Measurements from ENCODE around the gene ZNF223.

ZNF223 gene

DNA sequence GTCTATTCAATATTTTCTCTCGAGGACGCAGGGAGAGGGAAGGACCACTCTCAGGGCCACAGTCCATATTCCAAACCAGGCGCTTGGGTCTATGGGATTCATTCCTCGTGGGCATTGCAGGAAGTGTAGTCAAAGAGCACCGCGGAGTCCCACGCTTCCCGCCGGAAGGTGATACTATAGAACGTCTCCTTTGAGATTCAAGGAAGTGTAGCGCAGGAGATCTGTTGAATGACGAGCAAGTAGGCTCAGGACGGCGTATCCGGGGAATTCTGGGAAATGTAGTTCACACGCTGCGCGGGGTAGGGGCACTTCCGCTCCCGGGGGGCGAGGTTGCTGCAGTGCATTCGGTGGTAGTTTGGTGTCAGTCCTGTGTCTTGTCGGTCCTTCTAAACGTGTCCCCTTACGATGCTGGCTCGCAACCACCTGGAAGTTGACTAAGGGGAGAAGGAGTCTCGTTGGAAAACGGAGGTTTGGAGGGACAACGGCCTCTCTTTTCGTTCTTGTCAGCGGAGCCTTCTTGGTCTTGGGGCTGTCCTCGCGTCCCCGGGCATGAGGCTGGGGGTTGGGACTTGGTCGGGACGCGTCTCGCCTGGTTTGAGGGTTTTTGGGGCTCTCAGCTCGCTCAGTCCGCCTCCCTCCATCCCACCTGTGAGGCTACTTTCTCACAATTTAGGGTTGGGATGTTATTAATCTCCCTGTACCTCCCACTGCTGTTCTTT lies 20.1 kb downstream of the ZNF223 start, which contains the start of gene ZNF284:
TSS of gene ZNF284 (plus strand) at position 336 of the 719 bp plus-strand sequence. CDS start 4,231 bp downstream, outside the sequence.
- DNase-seq: peak; percentile 95

DNA sequence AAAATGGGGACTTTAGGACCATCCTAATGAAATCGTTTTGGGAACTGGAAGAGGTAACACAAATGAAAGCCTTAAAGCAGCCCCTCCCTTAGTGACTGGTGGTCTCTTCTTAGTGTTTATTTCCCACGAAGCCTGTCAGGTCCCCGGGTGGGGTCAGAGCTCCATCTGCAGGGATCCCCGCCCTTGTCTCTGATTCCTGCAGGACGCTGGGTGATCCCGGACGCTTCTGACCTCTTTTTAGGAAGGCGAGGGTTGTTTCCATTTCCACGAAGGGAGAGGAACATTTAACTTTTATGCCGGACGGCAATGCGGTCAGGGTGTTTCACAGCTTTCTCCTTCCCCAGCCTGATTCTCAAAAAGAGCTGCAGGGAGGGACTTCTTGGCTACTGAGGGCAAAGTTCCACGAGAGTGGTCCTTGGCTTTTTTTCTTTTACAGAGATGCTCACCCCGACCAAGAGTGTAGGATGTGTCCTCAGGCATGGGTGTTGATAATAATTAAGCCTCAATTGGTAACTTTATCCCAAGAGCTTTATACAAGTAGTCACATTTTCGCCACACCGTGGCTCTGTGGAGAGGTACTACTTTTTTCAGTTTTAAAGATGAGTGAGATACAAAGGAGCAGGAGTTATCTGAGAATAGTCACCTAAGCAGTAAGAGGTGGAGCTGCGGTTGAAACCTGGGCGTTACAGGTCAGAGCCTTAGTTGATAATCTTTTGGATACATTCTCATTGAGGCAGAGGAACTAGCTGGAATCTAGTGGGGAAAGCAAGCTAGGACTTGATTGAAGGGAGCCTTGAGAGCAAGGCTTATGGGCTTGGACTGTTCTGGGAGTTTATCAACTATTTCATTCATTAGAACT lies 20.9 kb downstream of the ZNF223 start:
- DNase-seq: peak; percentile 4

DNA sequence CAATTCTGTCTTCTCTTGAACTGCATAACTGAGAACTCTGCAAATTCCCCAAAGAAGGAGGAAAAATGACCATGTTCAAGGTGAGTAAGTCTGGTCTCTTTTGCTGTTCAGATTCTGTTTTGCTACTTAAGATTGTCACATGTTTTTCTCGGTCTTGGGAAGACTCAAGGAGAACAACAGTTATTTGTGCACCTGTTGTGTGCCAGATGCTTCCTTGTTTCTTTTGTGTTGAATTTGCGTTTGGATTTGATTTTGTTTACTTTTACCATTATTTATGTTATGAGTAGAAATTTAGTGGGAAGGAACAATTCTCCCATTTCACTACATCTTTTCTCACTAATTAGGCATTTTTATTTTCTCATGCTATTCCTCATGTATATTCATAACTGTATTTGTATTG lies 24.5 kb downstream of the ZNF223 start:
- DNase-seq: no peak

DNA sequence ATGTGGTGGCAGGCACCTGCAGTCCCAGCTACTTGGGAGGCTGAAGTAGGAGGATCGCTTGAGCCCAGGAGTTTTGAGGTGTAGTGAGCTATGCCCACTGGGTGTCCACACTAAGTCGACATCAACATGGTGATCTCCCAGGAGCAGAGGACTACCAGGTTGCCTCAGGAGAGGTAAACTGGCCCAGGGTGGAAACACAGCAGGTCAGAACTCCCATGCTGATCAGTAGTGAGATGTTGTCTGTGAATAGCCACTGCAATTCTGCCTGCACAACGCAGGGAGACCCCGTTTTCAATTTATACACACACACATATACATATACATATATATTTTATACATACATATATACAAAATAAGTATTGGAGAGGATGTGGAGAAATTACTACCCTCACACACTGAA lies 40.3 kb downstream of the ZNF223 start:
- no peak for DNase-seq

DNA sequence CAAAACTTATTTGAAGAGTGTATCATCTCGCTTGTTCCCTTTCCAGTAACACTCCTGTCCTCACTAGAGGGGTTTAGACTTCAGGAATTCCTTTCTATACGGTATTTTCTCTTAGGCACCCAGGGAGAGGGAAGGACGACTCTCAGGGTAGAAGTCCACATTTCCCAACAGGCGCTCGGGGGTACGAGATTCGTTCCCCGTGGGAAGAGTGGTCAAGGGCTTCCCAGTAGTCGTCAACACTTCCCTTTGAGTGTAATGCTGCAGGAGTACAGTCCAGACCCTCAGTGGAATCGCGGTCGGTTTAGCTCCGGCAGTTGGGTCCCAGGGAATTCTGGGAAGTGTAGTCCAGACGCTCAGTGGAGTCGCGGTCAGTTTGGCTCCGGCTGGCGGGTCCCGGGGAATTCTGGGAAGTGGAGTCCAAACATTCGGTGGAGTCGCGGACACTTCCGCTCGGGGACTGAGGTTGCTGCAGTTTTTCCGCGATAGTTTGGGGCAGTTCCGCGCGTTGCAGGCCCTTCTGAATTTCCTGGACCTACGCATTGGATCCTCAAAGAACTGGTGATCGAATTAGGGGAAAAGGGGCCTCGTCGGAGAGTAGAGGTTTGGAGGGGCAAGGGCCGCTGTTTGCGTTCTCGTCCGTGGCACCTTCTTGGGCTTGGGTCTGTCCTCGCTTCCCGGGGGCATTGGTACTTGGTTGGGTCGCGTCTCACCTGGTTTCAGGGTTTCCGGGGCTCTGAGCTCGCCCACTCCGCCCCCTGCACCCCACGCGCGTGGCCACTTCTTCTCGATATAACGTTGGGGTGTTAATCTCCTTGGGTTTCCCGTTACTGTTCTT lies 42.3 kb downstream of the ZNF223 start, which contains the start of gene ZNF224:
TSS of gene ZNF224 (plus strand) at position 431 of the 835 bp plus-strand sequence. CDS start 3,513 bp downstream, outside the sequence.
- peak; percentile 95 for DNase-seq

DNA sequence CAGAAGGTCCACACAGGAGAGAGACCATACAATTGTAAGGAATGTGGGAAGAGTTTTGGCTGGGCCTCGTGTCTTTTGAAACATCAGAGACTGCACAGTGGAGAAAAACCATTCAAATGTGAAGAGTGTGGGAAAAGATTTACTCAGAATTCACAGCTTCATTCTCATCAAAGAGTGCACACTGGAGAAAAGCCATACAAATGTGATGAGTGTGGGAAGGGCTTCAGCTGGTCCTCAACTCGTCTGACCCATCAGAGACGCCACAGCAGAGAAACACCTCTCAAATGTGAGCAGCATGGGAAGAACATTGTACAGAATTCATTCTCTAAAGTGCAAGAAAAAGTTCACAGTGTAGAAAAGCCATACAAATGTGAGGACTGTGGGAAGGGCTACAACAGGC lies 55.9 kb downstream of the ZNF223 start:
- DNase-seq: no peak

DNA sequence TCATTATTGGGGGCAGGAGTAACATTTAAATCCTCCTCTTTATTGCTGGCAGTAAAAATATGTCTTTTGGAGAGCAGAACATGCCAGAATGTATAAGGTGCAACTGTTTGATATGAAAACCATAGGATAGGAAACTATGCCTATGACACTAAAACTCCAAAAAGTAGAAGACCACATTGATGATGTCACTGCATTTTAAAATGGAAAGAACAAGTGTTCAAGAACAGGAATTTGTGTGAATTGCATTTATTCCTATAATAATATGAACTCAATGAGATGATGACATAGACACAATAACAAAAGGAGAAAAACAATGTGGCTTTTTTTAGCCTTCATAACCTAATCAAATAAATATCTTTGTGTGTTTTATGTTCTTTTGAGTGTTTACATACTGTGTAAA lies 57.6 kb downstream of the ZNF223 start:
- no peak for DNase-seq

DNA sequence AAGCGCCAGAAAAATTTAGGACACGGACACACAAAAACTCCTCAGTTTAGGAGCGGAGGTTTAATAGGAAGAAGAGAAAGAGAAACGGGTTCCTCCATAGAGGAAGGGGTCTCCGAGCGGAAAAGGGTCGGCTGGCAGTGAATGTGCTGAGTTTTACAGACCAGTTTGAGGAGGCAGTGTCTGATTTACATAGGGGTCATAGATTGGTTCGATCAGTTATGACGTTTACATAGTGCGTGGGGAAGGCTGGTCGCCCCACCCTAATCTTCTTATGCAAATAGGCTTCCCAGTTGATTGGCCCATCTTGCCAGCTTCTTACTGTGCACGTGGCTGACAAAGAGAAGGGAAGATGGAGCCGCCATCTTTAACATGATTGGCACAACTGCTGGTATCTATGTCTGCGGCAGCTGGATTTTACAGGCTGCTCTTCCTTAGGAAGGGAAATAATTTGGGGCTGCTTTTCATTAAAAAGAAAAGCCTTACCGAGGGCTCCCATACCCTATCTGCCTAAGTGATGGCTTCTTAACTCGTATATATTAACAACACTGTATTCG lies 60.2 kb downstream of the ZNF223 start:
- DNase-seq: peak; percentile 82

DNA sequence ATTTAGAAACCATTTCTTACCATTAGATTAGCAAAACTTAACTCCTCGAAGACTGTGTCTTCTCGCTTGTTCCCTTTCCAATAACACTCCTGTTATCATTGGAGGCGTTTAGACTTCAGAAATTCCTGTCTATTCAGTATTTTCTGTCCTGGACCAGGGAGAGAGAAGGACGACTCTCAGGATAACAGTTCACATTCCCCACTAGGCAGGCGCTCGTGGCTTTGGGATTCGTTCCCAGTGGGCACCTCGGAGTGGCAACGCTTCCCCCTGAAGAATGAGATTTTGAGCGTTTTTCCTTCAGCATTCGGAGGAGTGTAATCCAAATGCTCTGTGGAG lies 60.9 kb downstream of the ZNF223 start:
- DNase-seq: no peak

DNA sequence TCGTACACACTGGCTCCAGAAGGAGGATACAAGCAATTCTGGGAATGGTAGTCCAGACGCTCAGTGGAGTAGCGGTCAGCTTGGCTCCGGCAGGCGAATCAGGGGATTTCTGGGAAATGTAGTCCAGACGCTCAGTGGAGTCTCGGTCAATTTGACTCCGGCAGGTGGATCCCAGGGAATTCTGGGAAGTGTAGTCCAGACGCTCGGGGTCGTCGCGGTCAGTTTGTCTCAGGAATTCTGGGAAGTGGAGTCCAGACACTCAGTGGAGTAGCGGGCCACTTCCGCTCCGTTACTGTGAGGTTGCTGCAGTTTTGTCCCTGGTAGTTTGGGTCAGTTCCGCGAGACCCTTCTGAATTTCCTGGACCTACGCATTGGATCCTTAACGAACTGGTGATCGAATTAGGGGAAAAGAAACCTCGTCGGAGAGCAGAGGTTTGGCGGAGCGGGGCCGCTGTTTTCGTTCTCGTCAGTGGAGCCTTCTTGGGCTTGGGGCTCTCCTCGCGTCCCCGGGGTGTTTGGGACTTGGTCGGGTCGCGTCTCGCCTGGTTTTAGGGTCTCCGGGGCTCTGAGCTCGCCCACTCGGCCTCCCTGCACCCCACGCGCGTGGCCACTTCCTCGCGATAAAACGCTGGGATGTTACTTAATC lies 61.4 kb downstream of the ZNF223 start, which contains the start of gene ZNF225:
TSS of gene ZNF225 (plus strand) at position 262 of the 646 bp plus-strand sequence. CDS start 2,429 bp downstream, outside the sequence.
- peak; percentile 99 for DNase-seq

DNA sequence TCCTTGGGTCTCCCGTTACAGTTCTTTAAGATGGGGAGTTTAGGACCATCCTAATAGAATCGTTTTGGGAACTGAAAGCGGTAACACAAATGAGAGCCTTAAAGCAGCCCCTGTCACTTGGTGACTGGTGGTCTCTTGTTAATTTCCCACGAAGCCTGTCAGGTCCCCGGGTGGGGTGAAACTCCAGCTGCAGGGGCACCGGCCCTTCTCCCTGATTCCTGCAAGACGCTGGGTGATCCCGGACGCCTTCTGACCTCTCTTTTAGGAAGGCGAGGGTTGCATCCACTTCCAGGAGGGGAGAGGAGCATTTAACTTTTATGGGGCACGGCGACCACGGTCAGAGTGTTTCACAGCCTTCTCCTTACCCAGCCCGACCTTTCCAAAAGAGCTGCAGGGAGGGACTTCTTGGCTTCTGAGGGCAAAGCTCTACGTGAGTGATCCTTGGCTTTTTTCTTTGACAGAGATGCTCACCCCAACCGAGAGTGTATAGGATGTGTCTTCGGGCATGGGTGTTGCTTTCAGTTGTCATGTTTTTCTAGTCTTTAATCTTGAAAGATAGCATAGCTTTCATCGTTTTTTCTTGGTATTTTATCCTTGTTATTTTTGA lies 62.1 kb downstream of the ZNF223 start:
- DNase-seq: peak; percentile 1

Measured in fibroblast of skin of back (primary cell).